Neuronal stem cell (in vitro differentiated cells): ENCODE data around the gene ERCC6L2.

Source experiments
- DNase-seq: peaks from one replicate; pipeline ENCODE4 v3.0.0-alpha.2; 2013; ENCODE audit warnings: low spot score
- H2AFZ ChIP-seq: one replicate; pipeline ENCODE4 v1.6.1; 2013; ENCODE audit warnings: mild to moderate bottlenecking, low read length, inconsistent platforms
- H2AK5ac ChIP-seq: 2 replicates; pipeline ENCODE4 v1.6.1; 2013; ENCODE audit warnings: low read depth, mild to moderate bottlenecking, inconsistent platforms, low read length, moderate library complexity, mixed read lengths
- H2BK120ac ChIP-seq: 2 replicates; pipeline ENCODE4 v1.6.1; 2013; ENCODE audit warnings: low read depth, mild to moderate bottlenecking, inconsistent platforms, low read length, moderate library complexity, mixed read lengths
- H2BK12ac ChIP-seq: one replicate; pipeline ENCODE4 v1.6.1; 2013; ENCODE audit warnings: low read length, inconsistent platforms
- H2BK15ac ChIP-seq: 2 replicates; pipeline ENCODE4 v1.6.1; 2013; ENCODE audit warnings: mild to moderate bottlenecking, low read length, inconsistent platforms, mixed read lengths
- H2BK5ac ChIP-seq: one replicate; pipeline ENCODE4 v1.6.1; 2013; ENCODE audit warnings: inconsistent platforms, mild to moderate bottlenecking, low read length, moderate library complexity
- H3K14ac ChIP-seq: one replicate; pipeline ENCODE4 v1.6.1; 2013; ENCODE audit warnings: low read length, inconsistent platforms
- H3K18ac ChIP-seq: 2 replicates; pipeline ENCODE4 v1.6.1; 2013; ENCODE audit warnings: low read length, inconsistent platforms
- H3K23ac ChIP-seq: 2 replicates; pipeline ENCODE4 v1.6.1; 2013; ENCODE audit warnings: low read depth, mild to moderate bottlenecking, mixed read lengths, low read length, inconsistent platforms; ENCODE audit not compliant: poor library complexity
- H3K27ac ChIP-seq: replicated peaks from 3 replicates; pipeline ENCODE4 v1.5.1; 2013; ENCODE audit warnings: low read length, inconsistent platforms
- H3K27me3 ChIP-seq, 3 experiments: 2 replicates each; pipeline ENCODE4 v1.6.1; 2013; ENCODE audit warnings: low read length in 3 of 3, mild to moderate bottlenecking in 2 of 3, inconsistent platforms in 1 of 3, low read depth in 1 of 3, mixed read lengths in 1 of 3, moderate library complexity in 1 of 3; ENCODE audit not compliant: control insufficient read depth in 3 of 3, insufficient read depth in 3 of 3
- H3K36me3 ChIP-seq, 2 donors: replicated peaks in 1 of 2; 2 replicates each; pipeline ENCODE4 v1.6.1; 2013; ENCODE audit warnings: low read length in 2 of 2; ENCODE audit not compliant: control insufficient read depth in 2 of 2, insufficient read depth in 2 of 2
- H3K4ac ChIP-seq: 2 replicates; pipeline ENCODE4 v1.6.1; 2013; ENCODE audit warnings: inconsistent platforms, mild to moderate bottlenecking, low read length, moderate library complexity
- H3K4me1 ChIP-seq, 2 donors: 1 replicate in 1 of 2; 2 replicates in 1 of 2; pipeline ENCODE4 v1.6.1; 2013; ENCODE audit warnings: low read length in 2 of 2, low read depth in 1 of 2; ENCODE audit not compliant: control insufficient read depth in 2 of 2, insufficient read depth in 1 of 2
- H3K4me2 ChIP-seq: one replicate; pipeline ENCODE4 v1.6.1; 2013; ENCODE audit warnings: mild to moderate bottlenecking, low read length, inconsistent platforms; ENCODE audit not compliant: insufficient read depth, poor library complexity, severe bottlenecking
- H3K4me3 ChIP-seq, 2 donors: 2 replicates each; pipeline ENCODE4 v1.5.1; 2013; ENCODE audit warnings: low read length in 2 of 2, mild to moderate bottlenecking in 2 of 2, inconsistent platforms in 1 of 2, moderate library complexity in 1 of 2
- H3K79me1 ChIP-seq: one replicate; pipeline ENCODE4 v1.6.1; 2013; ENCODE audit warnings: low read depth, mild to moderate bottlenecking, inconsistent platforms, low read length, moderate library complexity
- H3K9ac ChIP-seq: one replicate; pipeline ENCODE4 v1.6.1; 2013; ENCODE audit warnings: mild to moderate bottlenecking, low read depth, low read length, inconsistent platforms; ENCODE audit not compliant: poor library complexity
- H3K9me3 ChIP-seq, 2 donors: replicated peaks in 1 of 2; 2 replicates each; pipeline versions ENCODE3 to v1.6.1; 2013; ENCODE audit warnings: low read length in 2 of 2, mild to moderate bottlenecking in 2 of 2, inconsistent platforms in 1 of 2, low read depth in 1 of 2, mixed read lengths in 1 of 2, moderate library complexity in 1 of 2; ENCODE audit not compliant: control insufficient read depth in 2 of 2, insufficient read depth in 1 of 2
- H4K8ac ChIP-seq: one replicate; pipeline ENCODE4 v1.6.1; 2013; ENCODE audit warnings: low read depth, mild to moderate bottlenecking, inconsistent platforms, low read length, moderate library complexity
- H4K91ac ChIP-seq: one replicate; pipeline ENCODE4 v1.6.1; 2013; ENCODE audit warnings: low read length, low read depth, mild to moderate bottlenecking, inconsistent platforms; ENCODE audit not compliant: poor library complexity
- WGBS, 2 donors: extraction: QIAGEN DNeasy Blood & Tissue Kit; methylation state at CpG; one replicate each; pipeline ENCODE4 v1.1.7; 2013; ENCODE audit warnings: missing lambda C conversion rate in 2 of 2, mixed read lengths in 1 of 2; ENCODE audit not compliant: insufficient read length in 2 of 2, insufficient replicate concordance in 1 of 2; ENCODE audit errors: extremely low coverage in 2 of 2; 5-methylcytosine and 5-hydroxymethylcytosine counted together

Gene ERCC6L2

DNA sequence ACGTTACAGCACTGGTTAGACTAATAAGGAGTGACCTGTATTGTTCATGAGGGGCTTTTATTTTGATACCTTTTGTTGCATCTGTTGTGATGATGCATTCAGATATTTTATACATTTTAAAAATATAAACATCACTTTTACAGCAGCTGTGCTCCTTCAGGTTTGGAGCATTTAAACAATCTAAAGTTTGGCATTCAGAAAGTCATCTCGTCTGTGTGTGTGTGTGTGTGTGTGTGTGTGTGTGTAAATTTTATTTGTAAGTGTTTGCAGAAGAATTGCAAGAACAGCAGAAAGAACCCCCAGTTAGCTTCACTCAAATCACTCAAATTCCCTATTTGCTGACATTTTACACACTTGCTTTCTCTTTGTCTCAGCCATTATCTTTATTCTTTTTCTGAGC lies 87.4 kb downstream of the ERCC6L2 start:
- H4K91ac ChIP-seq, result no peak overlapping the region
- H3K9me3 ChIP-seq, result peaks cover 0 to 16% of the 10 kb centered on the region in 2 donors
- no peak for DNase-seq
- no peak overlapping the region for H2BK15ac ChIP-seq
- no peak overlapping the region for H3K23ac ChIP-seq
- no peak overlapping the region for H3K14ac ChIP-seq
- no peak overlapping the region for H3K9ac ChIP-seq
- H2AFZ ChIP-seq, result no peak overlapping the region
- H3K36me3 ChIP-seq, result peaks cover 0 to 61% of the 10 kb centered on the region in 2 donors
- no peak overlapping the region for H3K18ac ChIP-seq
- H3K27ac ChIP-seq, result no peak overlapping the region
- H3K4ac ChIP-seq, result no peak overlapping the region
- H2BK120ac ChIP-seq, result no peak overlapping the region
- H4K8ac ChIP-seq, result no peak overlapping the region
- WGBS, 2 donors, result no CpG with 5 or more reads among the region's 2 CpGs
- no peak overlapping the region for H3K4me2 ChIP-seq
- H2BK5ac ChIP-seq, result no peak overlapping the region
- H2BK12ac ChIP-seq, result no peak overlapping the region
- H3K4me1 ChIP-seq, result no peaks in the 10 kb centered on the region
- no peak overlapping the region for H3K4me3 ChIP-seq
- no peaks in the 10 kb centered on the region for H3K27me3 ChIP-seq
- H3K79me1 ChIP-seq, result no peaks in the 10 kb centered on the region
- H2AK5ac ChIP-seq, result no peak overlapping the region

DNA sequence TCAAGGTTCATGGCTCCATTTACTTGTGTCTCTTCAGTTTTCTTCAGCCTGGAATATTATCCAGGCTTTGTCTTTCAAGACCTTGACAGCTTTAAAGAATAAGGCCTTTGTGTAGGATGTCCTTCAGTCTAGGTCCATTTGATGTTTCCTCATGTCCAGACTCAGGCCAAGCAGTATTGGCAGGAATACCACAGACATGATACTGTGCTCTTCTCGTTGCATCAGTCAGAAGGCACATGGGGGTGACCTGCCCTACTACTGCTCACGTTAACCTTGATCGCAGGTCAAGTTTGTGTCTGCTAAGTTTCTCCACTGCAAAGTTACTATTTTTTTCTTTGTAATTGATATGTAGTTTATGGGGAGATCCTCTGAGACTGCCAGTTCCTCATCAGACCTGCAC lies 88.2 kb downstream of the ERCC6L2 start:
- H4K91ac ChIP-seq, result no peak overlapping the region

DNA sequence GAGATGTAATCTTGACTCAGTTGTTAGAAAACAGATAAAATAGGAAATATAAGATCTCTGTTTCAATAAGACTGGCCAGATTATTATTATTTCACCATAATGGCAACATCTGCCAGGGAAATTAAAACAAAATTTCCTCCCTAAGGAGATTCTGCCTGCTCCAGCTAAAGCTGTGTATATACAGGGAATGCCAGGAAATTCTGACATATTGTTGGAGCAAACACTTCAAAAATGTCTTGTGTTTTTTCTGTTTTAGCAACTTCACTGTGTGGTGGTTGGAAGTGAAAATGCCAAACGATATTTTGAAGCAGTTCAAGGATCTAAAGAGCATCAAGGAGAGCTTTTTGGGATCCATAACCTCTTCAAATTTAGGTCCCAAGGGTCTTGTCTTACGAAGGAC lies 90.8 kb downstream of the ERCC6L2 start:
- Histone ChIP-seq H3K9ac (no peak overlapping the region), H2BK12ac (no peak overlapping the region), H3K23ac (no peak overlapping the region), H3K79me1 (no peaks in the 10 kb centered on the region), H4K91ac (no peak overlapping the region), H3K9me3 (peaks cover 0 to under 1% of the 10 kb centered on the region in 2 donors), H2BK15ac (no peak overlapping the region), H2BK5ac (no peak overlapping the region), H3K4me2 (no peak overlapping the region), H3K14ac (no peak overlapping the region), H2AK5ac (no peak overlapping the region), H3K4me3 (no peak overlapping the region), H3K4me1 (no peaks in the 10 kb centered on the region), H3K18ac (no peak overlapping the region), H3K27ac (no peak overlapping the region), H3K27me3 (no peaks in the 10 kb centered on the region), H4K8ac (no peak overlapping the region), H2BK120ac (no peak overlapping the region), H3K36me3 (peaks cover 0 to 74% of the 10 kb centered on the region in 2 donors), H3K4ac (no peak overlapping the region), H2AFZ (no peak overlapping the region)
- no CpG with 5 or more reads among the region's 2 CpGs for WGBS, 2 donors
- DNase-seq, result no peak

More for the DNA sequence above, 88.2 kb downstream of the ERCC6L2 start:
- no peak overlapping the region for H3K27ac ChIP-seq
- no peak overlapping the region for H2BK15ac ChIP-seq
- H3K9me3 ChIP-seq, result peaks cover 0 to 16% of the 10 kb centered on the region in 2 donors
- no peak overlapping the region for H2BK120ac ChIP-seq
- no peaks in the 10 kb centered on the region for H3K79me1 ChIP-seq
- H3K27me3 ChIP-seq, result no peaks in the 10 kb centered on the region
- no peak overlapping the region for H4K8ac ChIP-seq
- H3K4me3 ChIP-seq, result no peak overlapping the region
- H2BK5ac ChIP-seq, result no peak overlapping the region
- peaks cover 0 to 66% of the 10 kb centered on the region in 2 donors for H3K36me3 ChIP-seq
- H3K9ac ChIP-seq, result no peak overlapping the region
- no peak overlapping the region for H2AFZ ChIP-seq
- no peak overlapping the region for H2BK12ac ChIP-seq
- H3K14ac ChIP-seq, result no peak overlapping the region
- H2AK5ac ChIP-seq, result no peak overlapping the region
- no peak overlapping the region for H3K18ac ChIP-seq
- no peak overlapping the region for H3K4ac ChIP-seq
- H3K4me1 ChIP-seq, result no peaks in the 10 kb centered on the region
- no peak for DNase-seq
- no peak overlapping the region for H3K23ac ChIP-seq
- WGBS, 2 donors, result no CpG with 5 or more reads among the region's 3 CpGs
- H3K4me2 ChIP-seq, result no peak overlapping the region

DNA sequence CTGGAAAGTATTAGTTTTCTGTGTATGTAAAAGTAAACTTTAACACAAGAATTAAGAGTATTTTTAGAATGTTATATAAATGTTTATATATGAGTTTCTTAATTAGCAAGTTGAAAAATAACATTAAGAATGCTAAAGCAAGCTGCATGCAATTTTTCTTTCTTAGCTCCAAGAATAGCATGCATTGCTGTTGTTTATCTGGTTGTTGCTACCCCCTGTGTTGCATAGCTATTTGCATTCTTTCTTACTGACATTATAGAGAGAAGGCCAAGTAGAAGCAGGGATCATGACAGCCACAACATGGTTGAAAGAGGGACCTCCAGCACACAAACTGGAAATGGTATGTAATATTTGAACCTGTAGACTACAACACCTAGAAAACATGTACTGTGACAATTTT lies 94.8 kb downstream of the ERCC6L2 start:
- Histone ChIP-seq H3K79me1 (no peaks in the 10 kb centered on the region), H3K18ac (no peak overlapping the region), H3K4me3 (no peak overlapping the region), H3K14ac (no peak overlapping the region), H3K4me1 (peaks cover 0 to 2% of the 10 kb centered on the region in 2 donors), H4K91ac (no peak overlapping the region), H4K8ac (no peak overlapping the region), H2BK5ac (no peak overlapping the region), H3K4ac (no peak overlapping the region), H2AFZ (no peak overlapping the region), H3K27ac (no peak overlapping the region), H3K23ac (no peak overlapping the region), H2BK12ac (no peak overlapping the region), H2BK120ac (no peak overlapping the region), H3K36me3 (peaks cover 0 to 84% of the 10 kb centered on the region in 2 donors), H2BK15ac (no peak overlapping the region), H3K9ac (no peak overlapping the region), H3K9me3 (peaks cover 0 to 4% of the 10 kb centered on the region in 2 donors), H3K4me2 (no peak overlapping the region), H3K27me3 (no peaks in the 10 kb centered on the region), H2AK5ac (no peak overlapping the region)
- no peak for DNase-seq
